WTC11 (cell line): ENCODE results near the gene ADM. TPM values are rescaled to one million over a fixed set of nuclear protein-coding genes. Genes with fewer than 3 reads are reported as not detected.

ENCODE experiments used
- ATAC-seq: fragments of 200-7000 bp; cut with Tn5 transposase; 2 replicates; pipeline ENCODE4 v1.10.0; 2021; ENCODE audit warnings: mild to moderate bottlenecking, moderate library complexity
- CTCF ChIA-PET: fragments of 300-600 bp; sonication (Branson Sonifier 250); formaldehyde crosslinking; loops from one replicate; lab custom pipeline; 2021; ENCODE audit warnings: antibody characterized with exemption; lab: Charles Lee
- POLR2A ChIA-PET: fragments of 350-600 bp; sonication (Branson Sonifier 250); formaldehyde crosslinking; loops from one replicate; lab custom pipeline; 2021; ENCODE audit warnings: antibody characterized with exemption; lab: Charles Lee
- DNase-seq: peaks from one replicate; pipeline ENCODE4 v3.0.0; 2021; ENCODE audit warnings: low spot score
- H3K27ac Mint-ChIP-seq: 2 replicates; pipeline ENCODE4 v1.8.0; 2021; ENCODE audit warnings: mixed read lengths
- H3K27me3 Mint-ChIP-seq: 2 replicates; pipeline ENCODE4 v1.8.0; 2021; ENCODE audit warnings: low read depth, mild to moderate bottlenecking, moderate library complexity, mixed read lengths
- H3K36me3 Mint-ChIP-seq: 2 replicates; pipeline ENCODE4 v1.8.0; 2021; ENCODE audit warnings: mixed read lengths
- H3K4me1 Mint-ChIP-seq: 2 replicates; pipeline ENCODE4 v1.8.0; 2022; ENCODE audit warnings: mixed read lengths
- H3K4me3 Mint-ChIP-seq: 2 replicates; pipeline ENCODE4 v1.8.0; 2021; ENCODE audit warnings: mild to moderate bottlenecking, moderate library complexity, mixed read lengths
- H3K9me3 Mint-ChIP-seq: 2 replicates; pipeline ENCODE4 v1.8.0; 2021; ENCODE audit warnings: mixed read lengths
- ESRRA ChIP-seq: sonication (generic); formaldehyde crosslinking; IDR thresholded peaks from 2 replicates; pipeline ENCODE4 v1.8.1; 2022; ENCODE audit warnings: mild to moderate bottlenecking, missing genetic modification reagents, borderline replicate concordance
- FOXP1 ChIP-seq: sonication (generic); formaldehyde crosslinking; IDR thresholded peaks from 2 replicates; pipeline ENCODE4 v1.8.0; 2022; ENCODE audit warnings: missing genetic modification reagents, mild to moderate bottlenecking, moderate library complexity, borderline replicate concordance
- JAZF1 ChIP-seq: fragments of 250-450 bp; sonication (Bioruptor Pico); IDR thresholded peaks from 2 replicates; pipeline ENCODE4 v1.9.0; 2021; ENCODE audit warnings: moderate library complexity, mild to moderate bottlenecking, inconsistent platforms
- MXD4 ChIP-seq: fragments of 250-450 bp; sonication (Bioruptor Pico); IDR thresholded peaks from 2 replicates; pipeline ENCODE4 v1.8.0; 2021; ENCODE audit warnings: mild to moderate bottlenecking, moderate library complexity, borderline replicate concordance
- MYBL2 ChIP-seq: sonication (generic); formaldehyde crosslinking; IDR thresholded peaks from 2 replicates; pipeline ENCODE4 v1.8.1; 2023; ENCODE audit warnings: mild to moderate bottlenecking, moderate library complexity, missing genetic modification reagents
- NR1H2 ChIP-seq: sonication (generic); formaldehyde crosslinking; IDR thresholded peaks from 2 replicates; pipeline ENCODE4 v1.9.0; 2021; ENCODE audit warnings: mild to moderate bottlenecking, moderate library complexity, missing genetic modification reagents
- NR2C2 ChIP-seq: sonication (generic); formaldehyde crosslinking; IDR thresholded peaks from 2 replicates; pipeline ENCODE4 v1.8.0; 2022; ENCODE audit warnings: mild to moderate bottlenecking, missing genetic modification reagents
- OVOL2 ChIP-seq: fragments of 250-450 bp; sonication (Bioruptor Pico); IDR thresholded peaks from 2 replicates; pipeline ENCODE4 v1.9.0; 2021; ENCODE audit warnings: mild to moderate bottlenecking, borderline replicate concordance
- total RNA-seq: library from RNA; stranded (reverse); gene quantifications from 3 replicates; pipeline ENCODE4 v1.2.3, GENCODE V29; 2021
- TF ChIP-seq, protein P1 (sequence below): sonication (generic); formaldehyde crosslinking; IDR thresholded peaks from 2 replicates; pipeline ENCODE4 v1.8.1; 2022; ENCODE audit warnings: low read depth, missing genetic modification reagents, borderline replicate concordance
- TF ChIP-seq, protein P2 (sequence below): sonication (generic); formaldehyde crosslinking; IDR thresholded peaks from 2 replicates; pipeline ENCODE4 v1.8.1; 2022; ENCODE audit warnings: mild to moderate bottlenecking, moderate library complexity, missing genetic modification reagents
- TF ChIP-seq, protein P3 (sequence below): fragments of 250-450 bp; sonication (Bioruptor Pico); IDR thresholded peaks from 2 replicates; pipeline ENCODE4 v1.9.0; 2021; ENCODE audit warnings: mild to moderate bottlenecking
- TF ChIP-seq, protein P4 (sequence below): sonication (generic); formaldehyde crosslinking; IDR thresholded peaks from 2 replicates; pipeline ENCODE4 v1.8.0; 2022; ENCODE audit warnings: missing genetic modification reagents
- TF ChIP-seq, protein P5 (sequence below): sonication (generic); formaldehyde crosslinking; IDR thresholded peaks from 2 replicates; pipeline ENCODE4 v1.8.0; 2023; ENCODE audit warnings: mild to moderate bottlenecking, missing genetic modification reagents
- TF ChIP-seq, protein P6 (sequence below): fragments of 200-600 bp; IDR thresholded peaks from 2 replicates; pipeline ENCODE4 v1.8.0; 2022; ENCODE audit warnings: antibody characterized with exemption
- TF ChIP-seq, protein P7 (sequence below): fragments of 250-450 bp; sonication (Bioruptor Pico); IDR thresholded peaks from 2 replicates; pipeline ENCODE4 v1.9.0; 2021; ENCODE audit warnings: mild to moderate bottlenecking

ADM gene
- total RNA-seq, 1 experiment from 2014 or later: 18.7 TPM

DNA sequence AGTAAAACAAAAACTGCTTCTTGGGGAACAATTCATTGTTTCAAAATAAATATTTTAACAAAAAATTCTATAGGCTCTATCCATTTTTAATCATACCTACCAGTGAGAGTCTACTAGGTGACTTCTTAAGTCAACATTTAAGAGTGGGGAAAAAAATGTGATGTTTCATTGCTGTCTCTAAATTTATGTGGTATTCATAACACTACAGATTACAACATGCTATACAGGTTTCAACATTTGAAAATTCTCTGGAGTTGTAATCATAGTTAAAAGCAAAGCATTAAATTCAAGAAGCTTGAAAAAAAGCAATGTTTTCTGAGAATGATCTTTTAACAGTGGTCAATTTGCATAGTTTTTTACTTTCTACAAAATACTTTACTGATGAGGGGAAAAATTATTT lies 29.2 kb upstream of the ADM start (continued):
- TF ChIP-seq, protein P1, sequence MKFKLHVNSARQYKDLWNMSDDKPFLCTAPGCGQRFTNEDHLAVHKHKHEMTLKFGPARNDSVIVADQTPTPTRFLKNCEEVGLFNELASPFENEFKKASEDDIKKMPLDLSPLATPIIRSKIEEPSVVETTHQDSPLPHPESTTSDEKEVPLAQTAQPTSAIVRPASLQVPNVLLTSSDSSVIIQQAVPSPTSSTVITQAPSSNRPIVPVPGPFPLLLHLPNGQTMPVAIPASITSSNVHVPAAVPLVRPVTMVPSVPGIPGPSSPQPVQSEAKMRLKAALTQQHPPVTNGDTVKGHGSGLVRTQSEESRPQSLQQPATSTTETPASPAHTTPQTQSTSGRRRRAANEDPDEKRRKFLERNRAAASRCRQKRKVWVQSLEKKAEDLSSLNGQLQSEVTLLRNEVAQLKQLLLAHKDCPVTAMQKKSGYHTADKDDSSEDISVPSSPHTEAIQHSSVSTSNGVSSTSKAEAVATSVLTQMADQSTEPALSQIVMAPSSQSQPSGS (CRISPR knock-in tag): no peak
- TF ChIP-seq, protein P2, sequence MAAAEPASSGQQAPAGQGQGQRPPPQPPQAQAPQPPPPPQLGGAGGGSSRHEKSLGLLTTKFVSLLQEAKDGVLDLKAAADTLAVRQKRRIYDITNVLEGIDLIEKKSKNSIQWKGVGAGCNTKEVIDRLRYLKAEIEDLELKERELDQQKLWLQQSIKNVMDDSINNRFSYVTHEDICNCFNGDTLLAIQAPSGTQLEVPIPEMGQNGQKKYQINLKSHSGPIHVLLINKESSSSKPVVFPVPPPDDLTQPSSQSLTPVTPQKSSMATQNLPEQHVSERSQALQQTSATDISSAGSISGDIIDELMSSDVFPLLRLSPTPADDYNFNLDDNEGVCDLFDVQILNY (CRISPR knock-in tag): no peak
- TF ChIP-seq NR2C2 (CRISPR knock-in tag) (no peak), ESRRA (CRISPR knock-in tag) (no peak), JAZF1 (CRISPR knock-in tag) (no peak)

DNA sequence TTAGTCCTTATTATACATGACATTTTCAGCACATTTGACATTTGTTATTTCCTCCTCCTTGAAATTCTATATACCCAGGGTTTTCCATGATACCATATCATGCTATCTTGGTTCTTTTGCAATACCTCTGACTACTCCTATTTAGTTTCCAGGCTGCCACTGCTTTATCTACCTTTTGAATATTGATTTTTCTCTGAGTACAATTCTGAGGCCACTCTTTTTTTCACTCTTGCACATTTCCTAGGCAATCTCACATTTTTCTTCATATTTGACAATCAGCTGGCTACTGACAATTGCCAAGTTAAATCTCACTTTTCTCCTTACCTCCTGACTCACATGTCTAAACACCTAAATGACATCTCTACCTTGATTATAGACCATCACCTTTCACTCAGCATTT lies 22.8 kb upstream of the ADM start:
- 0 out of 2 replicates have a peak, but pooled peaks cover 3% of the 10 kb centered on the region for H3K36me3 Mint-ChIP-seq
- H3K27ac Mint-ChIP-seq: no peak overlapping the region
- DNase-seq: no peak
- POLR2A ChIA-PET: interaction anchor here (0.7 kb wide), 1 partner anchor 24 kb away, joined by 3 read pairs; no protein-coding TSS in a partner anchor
- no peaks in the 10 kb centered on the region for H3K27me3 Mint-ChIP-seq
- ATAC-seq: no peak
- TF ChIP-seq, protein P2 (CRISPR knock-in tag): no peak
- TF ChIP-seq, protein P3, sequence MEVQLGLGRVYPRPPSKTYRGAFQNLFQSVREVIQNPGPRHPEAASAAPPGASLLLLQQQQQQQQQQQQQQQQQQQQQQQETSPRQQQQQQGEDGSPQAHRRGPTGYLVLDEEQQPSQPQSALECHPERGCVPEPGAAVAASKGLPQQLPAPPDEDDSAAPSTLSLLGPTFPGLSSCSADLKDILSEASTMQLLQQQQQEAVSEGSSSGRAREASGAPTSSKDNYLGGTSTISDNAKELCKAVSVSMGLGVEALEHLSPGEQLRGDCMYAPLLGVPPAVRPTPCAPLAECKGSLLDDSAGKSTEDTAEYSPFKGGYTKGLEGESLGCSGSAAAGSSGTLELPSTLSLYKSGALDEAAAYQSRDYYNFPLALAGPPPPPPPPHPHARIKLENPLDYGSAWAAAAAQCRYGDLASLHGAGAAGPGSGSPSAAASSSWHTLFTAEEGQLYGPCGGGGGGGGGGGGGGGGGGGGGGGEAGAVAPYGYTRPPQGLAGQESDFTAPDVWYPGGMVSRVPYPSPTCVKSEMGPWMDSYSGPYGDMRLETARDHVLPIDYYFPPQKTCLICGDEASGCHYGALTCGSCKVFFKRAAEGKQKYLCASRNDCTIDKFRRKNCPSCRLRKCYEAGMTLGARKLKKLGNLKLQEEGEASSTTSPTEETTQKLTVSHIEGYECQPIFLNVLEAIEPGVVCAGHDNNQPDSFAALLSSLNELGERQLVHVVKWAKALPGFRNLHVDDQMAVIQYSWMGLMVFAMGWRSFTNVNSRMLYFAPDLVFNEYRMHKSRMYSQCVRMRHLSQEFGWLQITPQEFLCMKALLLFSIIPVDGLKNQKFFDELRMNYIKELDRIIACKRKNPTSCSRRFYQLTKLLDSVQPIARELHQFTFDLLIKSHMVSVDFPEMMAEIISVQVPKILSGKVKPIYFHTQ (CRISPR knock-in tag): no peak
- TF ChIP-seq NR1H2 (CRISPR knock-in tag) (no peak), MXD4 (CRISPR knock-in tag) (no peak), MYBL2 (CRISPR knock-in tag) (no peak), OVOL2 (CRISPR knock-in tag) (no peak), FOXP1 (CRISPR knock-in tag) (no peak)
- TF ChIP-seq, protein P4, sequence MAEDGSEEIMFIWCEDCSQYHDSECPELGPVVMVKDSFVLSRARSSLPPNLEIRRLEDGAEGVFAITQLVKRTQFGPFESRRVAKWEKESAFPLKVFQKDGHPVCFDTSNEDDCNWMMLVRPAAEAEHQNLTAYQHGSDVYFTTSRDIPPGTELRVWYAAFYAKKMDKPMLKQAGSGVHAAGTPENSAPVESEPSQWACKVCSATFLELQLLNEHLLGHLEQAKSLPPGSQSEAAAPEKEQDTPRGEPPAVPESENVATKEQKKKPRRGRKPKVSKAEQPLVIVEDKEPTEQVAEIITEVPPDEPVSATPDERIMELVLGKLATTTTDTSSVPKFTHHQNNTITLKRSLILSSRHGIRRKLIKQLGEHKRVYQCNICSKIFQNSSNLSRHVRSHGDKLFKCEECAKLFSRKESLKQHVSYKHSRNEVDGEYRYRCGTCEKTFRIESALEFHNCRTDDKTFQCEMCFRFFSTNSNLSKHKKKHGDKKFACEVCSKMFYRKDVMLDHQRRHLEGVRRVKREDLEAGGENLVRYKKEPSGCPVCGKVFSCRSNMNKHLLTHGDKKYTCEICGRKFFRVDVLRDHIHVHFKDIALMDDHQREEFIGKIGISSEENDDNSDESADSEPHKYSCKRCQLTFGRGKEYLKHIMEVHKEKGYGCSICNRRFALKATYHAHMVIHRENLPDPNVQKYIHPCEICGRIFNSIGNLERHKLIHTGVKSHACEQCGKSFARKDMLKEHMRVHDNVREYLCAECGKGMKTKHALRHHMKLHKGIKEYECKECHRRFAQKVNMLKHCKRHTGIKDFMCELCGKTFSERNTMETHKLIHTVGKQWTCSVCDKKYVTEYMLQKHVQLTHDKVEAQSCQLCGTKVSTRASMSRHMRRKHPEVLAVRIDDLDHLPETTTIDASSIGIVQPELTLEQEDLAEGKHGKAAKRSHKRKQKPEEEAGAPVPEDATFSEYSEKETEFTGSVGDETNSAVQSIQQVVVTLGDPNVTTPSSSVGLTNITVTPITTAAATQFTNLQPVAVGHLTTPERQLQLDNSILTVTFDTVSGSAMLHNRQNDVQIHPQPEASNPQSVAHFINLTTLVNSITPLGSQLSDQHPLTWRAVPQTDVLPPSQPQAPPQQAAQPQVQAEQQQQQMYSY (CRISPR knock-in tag): no peak
- TF ChIP-seq, protein P5, sequence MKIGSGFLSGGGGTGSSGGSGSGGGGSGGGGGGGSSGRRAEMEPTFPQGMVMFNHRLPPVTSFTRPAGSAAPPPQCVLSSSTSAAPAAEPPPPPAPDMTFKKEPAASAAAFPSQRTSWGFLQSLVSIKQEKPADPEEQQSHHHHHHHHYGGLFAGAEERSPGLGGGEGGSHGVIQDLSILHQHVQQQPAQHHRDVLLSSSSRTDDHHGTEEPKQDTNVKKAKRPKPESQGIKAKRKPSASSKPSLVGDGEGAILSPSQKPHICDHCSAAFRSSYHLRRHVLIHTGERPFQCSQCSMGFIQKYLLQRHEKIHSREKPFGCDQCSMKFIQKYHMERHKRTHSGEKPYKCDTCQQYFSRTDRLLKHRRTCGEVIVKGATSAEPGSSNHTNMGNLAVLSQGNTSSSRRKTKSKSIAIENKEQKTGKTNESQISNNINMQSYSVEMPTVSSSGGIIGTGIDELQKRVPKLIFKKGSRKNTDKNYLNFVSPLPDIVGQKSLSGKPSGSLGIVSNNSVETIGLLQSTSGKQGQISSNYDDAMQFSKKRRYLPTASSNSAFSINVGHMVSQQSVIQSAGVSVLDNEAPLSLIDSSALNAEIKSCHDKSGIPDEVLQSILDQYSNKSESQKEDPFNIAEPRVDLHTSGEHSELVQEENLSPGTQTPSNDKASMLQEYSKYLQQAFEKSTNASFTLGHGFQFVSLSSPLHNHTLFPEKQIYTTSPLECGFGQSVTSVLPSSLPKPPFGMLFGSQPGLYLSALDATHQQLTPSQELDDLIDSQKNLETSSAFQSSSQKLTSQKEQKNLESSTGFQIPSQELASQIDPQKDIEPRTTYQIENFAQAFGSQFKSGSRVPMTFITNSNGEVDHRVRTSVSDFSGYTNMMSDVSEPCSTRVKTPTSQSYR (CRISPR knock-in tag): no peak
- TF ChIP-seq, protein P6, sequence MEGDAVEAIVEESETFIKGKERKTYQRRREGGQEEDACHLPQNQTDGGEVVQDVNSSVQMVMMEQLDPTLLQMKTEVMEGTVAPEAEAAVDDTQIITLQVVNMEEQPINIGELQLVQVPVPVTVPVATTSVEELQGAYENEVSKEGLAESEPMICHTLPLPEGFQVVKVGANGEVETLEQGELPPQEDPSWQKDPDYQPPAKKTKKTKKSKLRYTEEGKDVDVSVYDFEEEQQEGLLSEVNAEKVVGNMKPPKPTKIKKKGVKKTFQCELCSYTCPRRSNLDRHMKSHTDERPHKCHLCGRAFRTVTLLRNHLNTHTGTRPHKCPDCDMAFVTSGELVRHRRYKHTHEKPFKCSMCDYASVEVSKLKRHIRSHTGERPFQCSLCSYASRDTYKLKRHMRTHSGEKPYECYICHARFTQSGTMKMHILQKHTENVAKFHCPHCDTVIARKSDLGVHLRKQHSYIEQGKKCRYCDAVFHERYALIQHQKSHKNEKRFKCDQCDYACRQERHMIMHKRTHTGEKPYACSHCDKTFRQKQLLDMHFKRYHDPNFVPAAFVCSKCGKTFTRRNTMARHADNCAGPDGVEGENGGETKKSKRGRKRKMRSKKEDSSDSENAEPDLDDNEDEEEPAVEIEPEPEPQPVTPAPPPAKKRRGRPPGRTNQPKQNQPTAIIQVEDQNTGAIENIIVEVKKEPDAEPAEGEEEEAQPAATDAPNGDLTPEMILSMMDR: no peak
- TF ChIP-seq, protein P7, sequence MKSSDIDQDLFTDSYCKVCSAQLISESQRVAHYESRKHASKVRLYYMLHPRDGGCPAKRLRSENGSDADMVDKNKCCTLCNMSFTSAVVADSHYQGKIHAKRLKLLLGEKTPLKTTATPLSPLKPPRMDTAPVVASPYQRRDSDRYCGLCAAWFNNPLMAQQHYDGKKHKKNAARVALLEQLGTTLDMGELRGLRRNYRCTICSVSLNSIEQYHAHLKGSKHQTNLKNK (CRISPR knock-in tag): no peak
- TF ChIP-seq, all 79 proteins: peak for 0
- Mint-ChIP-seq H3K4me1 (peaks cover 14% of the 10 kb centered on the region), H3K9me3 (no peaks in the 10 kb centered on the region), H3K4me3 (no peak overlapping the region)
- CTCF ChIA-PET: interaction anchor here (1.7 kb wide), 1 partner anchor 22 kb away, joined by 3 read pairs; the partner anchor contains the start of gene ADM
